GM21619 (cell line): ENCODE data around the gene SMTNL1.
"Not testable (repeated sequence)": the region's sequence is repeated elsewhere in the genome, so short reads cannot be mapped to it uniquely, and the experiment has no call there.

Experiments used
- ATAC-seq: cut with Tn5 transposase; IDR thresholded peaks from one replicate; pipeline ENCODE4 v1.9.1; 2021; ENCODE audit not compliant: unreplicated experiment

SMTNL1 gene

GRCh38 chr11:57508341-57509170 lies 28.8 kb upstream of the SMTNL1 start:
- no peak for ATAC-seq

GRCh38 chr11:57511741-57512430 lies 25.5 kb upstream of the SMTNL1 start:
- ATAC-seq = no peak

GRCh38 chr11:57512646-57513451 lies 24.5 kb upstream of the SMTNL1 start:
- ATAC-seq = no peak

GRCh38 chr11:57513452-57513795 lies 24.0 kb upstream of the SMTNL1 start:
- no peak for ATAC-seq

- ATAC-seq = peak; percentile 33
These were observed 23.4 kb upstream of the SMTNL1 start for GRCh38 chr11:57513911-57514537.

- peak; percentile 52 for ATAC-seq
These were observed 22.7 kb upstream of the SMTNL1 start for GRCh38 chr11:57514538-57515331.

GRCh38 chr11:57515332-57516060 lies 21.9 kb upstream of the SMTNL1 start, which contains the start of gene SLC43A1:
TSS of gene SLC43A1 (minus strand) at chr11:57515702. CDS start at chr11:57514111, 1,591 bp downstream.
- ATAC-seq = peak; percentile 44

- ATAC-seq = no peak
These were observed 21.3 kb upstream of the SMTNL1 start for GRCh38 chr11:57516061-57516443.

GRCh38 chr11:57521116-57521515 lies 16.3 kb upstream of the SMTNL1 start:
- ATAC-seq = no peak

- no peak for ATAC-seq
These were observed 14.0 kb upstream of the SMTNL1 start for GRCh38 chr11:57523419-57523818.

- ATAC-seq = no peak
These were observed 10.3 kb upstream of the SMTNL1 start for GRCh38 chr11:57527056-57527631.

GRCh38 chr11:57529012-57529411 lies 8.4 kb upstream of the SMTNL1 start:
- ATAC-seq = no peak

GRCh38 chr11:57530215-57530595 lies 7.2 kb upstream of the SMTNL1 start:
- no peak for ATAC-seq

- peak; percentile 99 for ATAC-seq
These were observed 6.5 kb upstream of the SMTNL1 start, which contains the start of gene TIMM10 for GRCh38 chr11:57530596-57531507. TSS of gene TIMM10 (minus strand) at chr11:57530754. CDS start at chr11:57530189, 565 bp downstream.

GRCh38 chr11:57534449-57534848 lies 2.9 kb upstream of the SMTNL1 start:
- ATAC-seq = not testable (repeated sequence)

GRCh38 chr11:57539342-57539741 lies 1.9 kb downstream of the SMTNL1 start:
- no peak for ATAC-seq

- no peak for ATAC-seq
These were observed 3.8 kb downstream of the SMTNL1 start for GRCh38 chr11:57541169-57541568.

- ATAC-seq = no peak
These were observed 5.2 kb downstream of the SMTNL1 start for GRCh38 chr11:57542582-57542981.
